HCT116 (cell line): ENCODE results near the gene CCDC57.

Source experiments
- CEBPB ChIP-seq: IDR thresholded peaks from 2 replicates; pipeline ENCODE4 v1.6.1; 2012; ENCODE audit warnings: low read depth
- EZH2 ChIP-seq: fragments of 200-600 bp; sonication (generic); IDR thresholded peaks from 2 replicates; pipeline ENCODE4 v1.6.1; 2017; ENCODE audit warnings: antibody characterized with exemption, mixed run types
- POLR2A ChIP-seq: IDR thresholded peaks from 2 replicates; pipeline ENCODE4 v1.7.0; 2011; ENCODE audit warnings: borderline replicate concordance; ENCODE audit not compliant: insufficient read depth, insufficient read length; ENCODE audit errors: extremely low read depth
- POLR2AphosphoS5 ChIP-seq: IDR thresholded peaks from 2 replicates; pipeline ENCODE4 v1.6.1; 2011; ENCODE audit warnings: mild to moderate bottlenecking, low read depth, low read length, moderate library complexity
- RAD21 ChIP-seq: IDR thresholded peaks from 2 replicates; pipeline ENCODE4 v1.6.1; 2012; ENCODE audit warnings: low read depth, mild to moderate bottlenecking
- SIN3A ChIP-seq: IDR thresholded peaks from 2 replicates; pipeline ENCODE4 v1.6.1; 2012; ENCODE audit warnings: low read depth
- ZNF274 ChIP-seq: fragments of 200-500 bp; sonication (Bioruptor generic); IDR thresholded peaks from 2 replicates; pipeline ENCODE4 v1.6.1; 2014; ENCODE audit warnings: mild to moderate bottlenecking, low read depth, low read length, inconsistent platforms
- TF ChIP-seq, protein P1 (sequence below), 3 experiments: fragments of 200-600 bp in 1 of 3; sonication (generic) in 1 of 3; IDR thresholded peaks in 2 of 3; conservative IDR thresholded peaks in 1 of 3; 2 replicates each; pipeline ENCODE4 v1.5.1; 2012 to 2017; ENCODE audit warnings: low read depth in 2 of 3, low read length in 2 of 3, antibody characterized with exemption in 1 of 3, borderline replicate concordance in 1 of 3, control low read depth in 1 of 3, mild to moderate bottlenecking in 1 of 3, mixed read lengths in 1 of 3, mixed run types in 1 of 3, moderate library complexity in 1 of 3; ENCODE audit not compliant: insufficient read depth in 1 of 3
- TF ChIP-seq, protein P2 (sequence below): IDR thresholded peaks from 2 replicates; pipeline ENCODE4 v1.6.1; 2012

DNA sequence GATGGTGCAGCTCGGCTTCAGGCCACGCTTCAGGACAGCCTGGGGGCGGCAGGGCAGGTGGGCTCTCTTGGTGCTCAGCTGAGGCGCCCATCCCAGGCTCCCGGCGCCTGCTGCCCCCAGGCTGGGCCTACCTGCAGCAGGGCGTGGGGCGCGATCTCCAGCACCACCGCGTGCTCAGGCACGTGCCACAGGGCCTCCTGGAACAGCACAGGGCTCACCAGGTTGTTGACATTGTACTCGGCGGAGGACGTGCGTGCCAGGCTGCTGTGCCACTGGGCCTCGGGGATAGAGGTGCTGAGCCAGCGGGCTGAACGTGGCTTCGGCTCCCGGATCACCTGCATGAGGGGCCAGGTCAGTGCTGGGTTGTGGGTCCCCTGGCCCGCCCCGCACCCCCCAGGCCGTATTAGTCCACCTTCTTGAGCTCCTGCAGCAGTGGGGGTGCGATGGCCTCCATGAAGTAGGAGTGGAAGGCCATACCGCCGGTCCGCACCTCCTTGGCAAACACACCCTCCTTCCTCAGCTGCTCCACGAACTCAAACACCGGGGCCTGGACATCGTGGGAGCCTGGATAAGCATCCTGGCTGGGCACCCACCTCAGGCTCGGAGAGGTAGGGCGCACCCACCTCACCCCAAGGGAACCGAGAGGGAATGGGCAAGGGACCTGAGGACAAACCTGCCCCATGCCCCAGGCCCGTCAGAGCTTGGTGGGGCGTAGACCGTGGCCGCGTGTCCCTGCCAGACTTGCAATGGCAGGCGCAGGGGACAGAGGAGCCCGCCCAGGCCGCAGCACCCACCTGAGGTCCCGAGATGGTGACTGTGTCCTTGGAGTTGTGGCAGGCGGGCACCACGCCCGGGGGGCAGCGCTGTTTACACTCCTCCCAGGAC lies 123.6 kb downstream of the CCDC57 start:
- TF ChIP-seq EZH2: no peak
- TF ChIP-seq, protein P1, sequence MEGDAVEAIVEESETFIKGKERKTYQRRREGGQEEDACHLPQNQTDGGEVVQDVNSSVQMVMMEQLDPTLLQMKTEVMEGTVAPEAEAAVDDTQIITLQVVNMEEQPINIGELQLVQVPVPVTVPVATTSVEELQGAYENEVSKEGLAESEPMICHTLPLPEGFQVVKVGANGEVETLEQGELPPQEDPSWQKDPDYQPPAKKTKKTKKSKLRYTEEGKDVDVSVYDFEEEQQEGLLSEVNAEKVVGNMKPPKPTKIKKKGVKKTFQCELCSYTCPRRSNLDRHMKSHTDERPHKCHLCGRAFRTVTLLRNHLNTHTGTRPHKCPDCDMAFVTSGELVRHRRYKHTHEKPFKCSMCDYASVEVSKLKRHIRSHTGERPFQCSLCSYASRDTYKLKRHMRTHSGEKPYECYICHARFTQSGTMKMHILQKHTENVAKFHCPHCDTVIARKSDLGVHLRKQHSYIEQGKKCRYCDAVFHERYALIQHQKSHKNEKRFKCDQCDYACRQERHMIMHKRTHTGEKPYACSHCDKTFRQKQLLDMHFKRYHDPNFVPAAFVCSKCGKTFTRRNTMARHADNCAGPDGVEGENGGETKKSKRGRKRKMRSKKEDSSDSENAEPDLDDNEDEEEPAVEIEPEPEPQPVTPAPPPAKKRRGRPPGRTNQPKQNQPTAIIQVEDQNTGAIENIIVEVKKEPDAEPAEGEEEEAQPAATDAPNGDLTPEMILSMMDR (IDR thresholded peaks at IDR 0.05 in 2 of 3, conservative IDR thresholded peaks at IDR 0.05 in 1 of 3; ENCODE audit: borderline replicate concordance in 1 of 3, insufficient read depth in 1 of 3, low read depth in 2 of 3, low read length in 2 of 3): no peak
- TF ChIP-seq CEBPB: no peak
- TF ChIP-seq ZNF274: no peak
- no peak for TF ChIP-seq SIN3A
- TF ChIP-seq RAD21: no peak
- TF ChIP-seq, protein P2, sequence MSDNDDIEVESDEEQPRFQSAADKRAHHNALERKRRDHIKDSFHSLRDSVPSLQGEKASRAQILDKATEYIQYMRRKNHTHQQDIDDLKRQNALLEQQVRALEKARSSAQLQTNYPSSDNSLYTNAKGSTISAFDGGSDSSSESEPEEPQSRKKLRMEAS: no peak
- no peak for TF ChIP-seq POLR2AphosphoS5
- TF ChIP-seq POLR2A: no peak
